CD4-positive, alpha-beta T cell treated with Interleukin-1 beta for 1 hour (primary cell): Measurements from ENCODE around the gene HABP2.

ENCODE experiments used
- DNase-seq, 2 donors: peaks; one replicate each; pipeline ENCODE4 v3.0.0-alpha.2; 2020 to 2022

HABP2 gene

DNA sequence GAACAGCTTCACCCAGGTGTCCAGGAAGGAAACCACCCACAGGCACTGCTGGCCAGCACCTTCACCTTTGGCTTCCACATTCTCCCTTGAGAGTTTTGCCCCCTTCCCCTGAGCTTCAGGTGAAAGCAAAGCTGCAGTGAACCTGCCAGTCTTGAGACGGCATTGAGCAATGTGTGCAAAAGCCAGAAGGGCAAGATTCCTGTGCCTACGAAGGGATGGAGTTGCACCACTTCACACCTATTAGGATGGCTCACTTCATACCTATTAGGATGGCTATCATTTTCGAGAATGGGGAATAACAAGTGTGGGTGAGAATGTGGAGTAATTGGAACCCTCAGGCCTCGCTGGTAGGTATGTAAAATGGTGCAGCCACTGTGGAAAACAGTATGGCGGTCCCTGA lies 7.2 kb downstream of the HABP2 start:
- DNase-seq = no peak

DNA sequence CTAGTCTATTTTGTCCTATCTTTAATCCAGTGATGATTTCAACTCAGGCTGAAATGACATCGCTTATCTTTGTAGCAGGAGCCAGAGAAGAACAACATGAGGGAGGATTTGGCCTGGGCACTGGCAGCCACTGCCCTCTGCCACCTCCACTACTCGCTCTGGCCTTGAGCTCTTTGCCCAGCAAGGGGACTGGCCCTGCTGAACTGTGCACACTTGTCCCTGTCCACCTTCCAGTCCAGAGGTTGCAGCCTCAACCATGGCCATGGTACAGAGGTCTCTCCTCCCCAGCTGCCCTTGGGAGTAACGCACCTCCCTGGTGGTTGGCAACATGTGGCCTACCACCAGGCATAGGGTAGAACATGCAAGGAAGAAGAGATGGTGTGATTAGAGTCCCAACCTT lies 8.4 kb downstream of the HABP2 start:
- no peak for DNase-seq

DNA sequence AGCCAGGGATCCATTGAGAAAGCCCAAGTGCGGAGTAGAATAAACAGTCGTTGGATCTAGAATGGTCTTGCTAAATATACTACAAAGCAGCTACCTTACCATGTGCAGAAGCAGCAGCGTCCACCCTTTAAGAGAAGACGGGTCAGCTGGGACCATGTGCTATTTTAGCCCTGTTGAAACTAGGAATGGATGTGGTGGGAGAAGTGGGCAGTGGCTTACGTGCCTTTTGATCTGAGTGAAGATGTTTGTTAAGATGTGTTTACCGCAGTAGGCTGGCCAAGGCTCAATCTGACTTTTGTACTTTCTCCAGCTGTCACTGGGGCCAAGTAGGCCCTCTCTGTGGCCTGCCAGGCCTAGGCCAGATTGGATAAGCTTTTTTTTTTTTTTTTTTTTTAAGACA lies 9.2 kb downstream of the HABP2 start:
- DNase-seq = no peak

DNA sequence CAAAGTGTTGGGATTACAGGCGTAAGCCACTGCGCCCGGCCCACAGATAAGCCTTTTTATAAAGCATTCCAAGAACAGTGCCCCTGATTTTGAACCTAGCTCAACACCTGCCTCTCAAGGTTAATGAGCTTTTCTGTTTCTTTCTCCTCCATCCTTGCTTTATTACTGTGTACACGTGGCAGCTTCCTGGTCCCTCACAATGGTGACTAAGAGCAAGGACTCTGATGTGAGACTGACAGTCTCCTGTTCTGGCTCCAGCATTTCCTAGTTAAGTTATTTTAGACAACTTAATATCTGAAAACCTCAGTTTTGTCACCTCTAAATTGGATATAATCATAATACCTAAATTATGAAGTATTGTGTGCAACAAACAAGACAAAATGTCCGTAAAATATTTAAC lies 9.9 kb downstream of the HABP2 start:
- no peak for DNase-seq

DNA sequence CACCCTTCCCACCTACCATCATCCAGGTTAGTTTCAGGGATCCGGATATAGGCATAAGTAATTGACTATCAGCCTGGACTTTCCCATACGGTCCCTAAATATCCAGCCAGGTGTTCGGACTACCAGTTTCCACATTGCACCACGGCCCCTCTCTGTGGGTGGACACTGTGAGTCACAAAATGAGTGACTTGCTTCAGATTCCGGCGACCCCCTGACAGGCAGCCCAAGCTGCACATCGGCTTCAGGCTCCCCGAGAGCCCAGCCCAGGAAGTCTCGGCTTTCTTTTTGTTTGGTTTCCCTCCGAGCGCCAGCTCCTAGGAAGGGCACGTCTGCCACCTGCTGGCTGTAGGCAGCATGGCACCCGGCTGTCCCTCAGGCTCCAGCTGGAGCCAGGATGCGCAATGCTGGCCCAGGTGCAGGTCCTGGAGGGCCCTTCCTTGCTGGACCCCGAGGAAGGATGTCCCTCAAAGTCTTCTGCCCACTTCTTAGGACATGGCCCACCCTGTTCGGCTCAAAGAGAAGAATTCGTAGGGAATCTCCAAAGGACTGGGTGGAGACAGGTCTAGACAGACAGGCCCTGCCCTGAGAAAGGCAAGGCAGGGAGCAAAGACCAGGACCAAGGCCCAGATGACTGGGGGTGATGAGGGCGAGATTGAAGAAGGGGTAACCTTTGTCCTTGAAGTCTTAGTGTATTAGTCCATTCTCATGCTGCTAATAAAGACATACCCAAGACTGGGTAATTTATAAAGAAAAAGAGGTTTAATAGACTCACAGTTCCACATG lies 10.6 kb downstream of the HABP2 start:
- peak; percentile 54 to 57 for DNase-seq

DNA sequence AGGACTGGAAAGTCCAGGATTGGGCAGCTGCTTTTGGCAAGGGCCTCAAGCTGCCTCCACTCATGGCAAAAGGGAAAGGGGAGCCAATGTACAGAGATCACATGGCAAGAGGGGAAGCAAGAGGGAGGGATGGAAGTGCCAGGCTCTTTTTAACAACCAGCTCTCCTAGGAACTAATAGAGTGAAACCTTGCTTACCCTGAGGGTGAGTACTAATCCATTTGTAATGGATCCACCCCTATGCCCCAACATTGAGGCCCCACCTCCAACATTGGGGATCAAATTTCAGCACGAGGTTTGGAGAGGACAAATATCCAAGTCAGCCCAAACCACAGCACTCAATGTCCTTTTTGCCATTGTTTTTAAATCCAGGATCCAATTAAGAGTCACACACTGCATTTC lies 12.5 kb downstream of the HABP2 start:
- DNase-seq = no peak

DNA sequence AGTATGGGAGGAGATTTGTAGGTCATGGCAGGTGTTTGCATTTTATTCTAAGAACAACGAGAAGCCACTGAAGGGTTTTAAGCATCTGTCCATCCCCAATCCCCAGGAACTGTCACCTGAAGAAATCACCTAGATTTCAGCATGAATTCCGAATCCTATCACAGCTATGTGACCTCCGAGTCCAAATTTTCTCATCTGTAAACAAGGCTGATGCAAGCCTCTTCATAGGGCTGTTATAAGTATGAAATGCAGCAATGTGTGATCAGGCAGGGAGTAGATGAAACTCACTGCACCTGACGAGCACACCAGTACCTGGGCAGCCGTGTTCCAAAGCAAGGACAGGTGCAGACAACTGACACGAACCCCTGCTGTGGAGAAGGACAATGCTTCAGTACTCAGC lies 14.0 kb downstream of the HABP2 start:
- no peak for DNase-seq

DNA sequence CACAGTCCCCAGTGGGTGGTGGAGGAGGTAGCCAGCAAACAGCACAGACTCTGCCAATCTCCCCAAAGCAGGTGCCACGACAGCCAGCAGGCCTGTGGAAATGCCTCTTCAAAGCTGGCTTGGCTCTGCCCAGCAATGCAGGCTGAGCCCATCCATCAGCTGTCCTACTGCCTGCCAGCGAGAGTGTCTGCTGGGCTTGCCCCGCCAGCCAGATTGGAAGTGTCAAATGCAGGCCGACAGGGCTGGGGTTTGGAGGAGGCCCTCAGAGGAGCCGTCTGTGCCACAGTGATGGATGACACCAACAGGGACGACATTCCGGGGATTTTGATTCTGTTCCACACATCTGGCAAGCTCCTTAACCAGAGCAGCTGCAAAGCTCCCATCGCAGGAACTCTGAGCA lies 16.7 kb downstream of the HABP2 start:
- no peak for DNase-seq

DNA sequence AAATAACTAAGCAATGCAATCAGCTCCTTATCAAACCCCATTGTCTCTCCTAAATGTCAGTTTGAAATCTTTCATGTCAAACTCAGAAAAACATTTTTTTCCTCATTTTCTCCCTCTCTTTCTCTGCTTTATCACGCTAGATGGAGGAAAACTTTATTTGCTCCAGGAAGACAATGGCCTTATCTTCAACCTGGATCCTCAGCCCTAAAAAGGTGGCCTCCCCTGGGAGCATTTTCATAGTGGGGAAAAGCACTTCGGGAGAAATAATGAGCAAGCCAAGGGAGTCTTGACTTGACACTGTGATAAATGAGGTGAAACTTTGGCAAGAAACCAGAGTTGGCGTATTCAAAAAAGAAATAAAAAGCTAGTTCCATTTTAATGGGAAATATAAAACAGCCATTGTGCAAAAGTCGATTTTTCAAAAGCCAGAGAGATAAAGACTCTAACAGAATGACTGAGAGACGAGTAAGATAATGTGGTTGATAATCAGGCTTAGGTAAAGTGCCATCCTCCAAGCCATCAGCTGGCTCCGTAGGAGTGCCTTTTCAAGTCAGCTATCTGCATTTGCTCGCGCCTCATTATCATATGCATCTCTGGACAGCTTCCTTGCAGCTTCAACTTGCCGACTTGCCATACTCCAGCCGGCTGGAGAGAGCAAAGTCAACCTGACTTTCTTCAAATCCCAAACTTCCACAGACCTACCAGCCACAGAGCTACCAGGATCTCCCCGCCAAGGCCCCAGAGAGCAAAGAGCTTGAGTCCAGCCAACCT lies 19.9 kb downstream of the HABP2 start:
- no peak for DNase-seq

DNA sequence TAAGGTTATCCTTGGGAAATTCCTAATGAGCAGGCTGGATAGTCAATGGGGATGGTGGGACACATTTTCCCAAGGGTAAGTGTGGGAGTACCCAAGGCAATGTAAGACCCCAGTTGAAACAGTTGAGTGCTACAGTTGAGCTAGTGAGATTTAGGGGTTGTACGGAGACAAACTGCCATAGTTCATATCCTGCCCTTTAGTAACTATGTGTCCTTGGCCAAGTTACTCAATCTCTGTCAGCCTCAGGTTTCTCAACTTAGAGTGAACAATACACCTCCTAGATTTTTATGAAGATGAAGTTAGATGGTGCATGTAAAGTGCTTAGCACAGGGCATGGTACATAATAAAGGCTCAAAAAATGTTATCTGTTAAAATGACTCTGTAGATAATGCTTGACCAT lies 20.5 kb downstream of the HABP2 start:
- DNase-seq = no peak

DNA sequence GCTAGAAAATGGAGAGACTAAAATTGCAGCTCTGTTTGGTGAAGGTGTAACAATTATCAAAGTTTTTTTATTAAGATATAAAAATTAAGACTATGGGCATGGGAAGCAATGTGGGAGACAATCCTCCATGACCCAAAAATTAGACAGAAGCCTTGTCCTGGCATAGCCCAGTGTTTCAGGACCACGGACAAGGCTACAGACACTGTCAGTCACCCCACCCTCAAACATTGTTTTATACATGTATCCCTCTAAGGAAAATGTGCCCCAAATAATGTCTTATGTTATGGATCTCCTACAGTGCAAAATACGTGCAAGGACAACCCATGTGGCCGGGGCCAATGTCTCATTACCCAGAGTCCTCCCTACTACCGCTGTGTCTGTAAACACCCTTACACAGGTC lies 24.0 kb downstream of the HABP2 start:
- no peak for DNase-seq

DNA sequence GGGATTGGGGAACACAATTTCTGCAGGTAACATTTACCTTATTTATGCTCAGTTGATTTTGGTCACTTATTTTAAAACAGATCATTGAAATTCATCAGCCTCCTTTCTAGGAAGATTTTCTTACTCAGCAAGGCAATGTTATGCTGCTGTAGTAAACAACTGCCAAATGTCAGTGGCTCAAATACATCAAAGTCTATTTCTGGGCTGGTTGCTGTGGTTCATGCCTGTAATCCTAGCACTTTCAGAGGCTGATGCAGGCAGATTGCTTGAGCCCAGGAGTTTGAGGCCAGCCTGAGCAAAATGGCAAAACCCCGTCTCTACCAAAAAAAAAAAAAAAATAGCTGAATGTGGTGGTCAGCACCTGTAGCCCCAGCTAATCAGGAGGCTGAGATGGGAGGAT lies 25.9 kb downstream of the HABP2 start:
- no peak for DNase-seq

DNA sequence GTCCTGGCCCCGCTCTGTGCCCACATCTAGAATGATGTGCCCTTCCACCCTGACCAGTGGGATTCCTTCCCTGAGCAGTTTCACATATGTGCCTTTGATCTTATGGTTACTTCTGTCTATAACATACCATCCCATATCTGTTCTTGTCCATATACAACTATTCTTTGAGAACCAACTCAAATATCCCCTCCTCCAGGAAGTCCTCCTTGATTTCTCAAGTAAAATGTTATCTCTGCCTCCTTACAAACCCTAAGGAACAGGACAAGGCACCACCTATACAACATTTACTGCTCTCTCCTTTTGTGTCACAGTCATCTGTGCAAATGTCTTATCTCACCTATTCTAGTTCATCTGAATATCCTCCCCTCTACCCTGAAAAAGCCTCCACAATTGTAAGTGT lies 28.2 kb downstream of the HABP2 start:
- no peak for DNase-seq

DNA sequence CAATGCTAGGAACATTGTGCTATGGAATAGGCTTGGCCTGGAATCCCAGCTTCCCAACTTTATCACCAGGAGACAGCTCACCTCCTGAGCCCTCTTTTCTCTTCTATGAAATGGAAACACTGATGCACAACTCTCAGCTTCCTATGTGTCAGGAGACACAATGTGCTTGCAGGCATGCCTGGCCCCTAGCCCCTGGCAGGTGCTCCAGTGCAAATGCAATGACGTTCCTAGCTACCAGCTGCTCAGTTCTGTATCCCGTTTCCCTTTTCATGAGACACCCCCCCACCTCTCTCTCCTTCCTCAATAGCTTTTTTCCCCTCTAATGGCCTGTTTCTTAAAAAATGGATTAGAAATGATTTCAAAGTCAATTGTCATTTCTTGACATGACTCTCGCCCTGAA lies 30.7 kb downstream of the HABP2 start:
- no peak for DNase-seq

DNA sequence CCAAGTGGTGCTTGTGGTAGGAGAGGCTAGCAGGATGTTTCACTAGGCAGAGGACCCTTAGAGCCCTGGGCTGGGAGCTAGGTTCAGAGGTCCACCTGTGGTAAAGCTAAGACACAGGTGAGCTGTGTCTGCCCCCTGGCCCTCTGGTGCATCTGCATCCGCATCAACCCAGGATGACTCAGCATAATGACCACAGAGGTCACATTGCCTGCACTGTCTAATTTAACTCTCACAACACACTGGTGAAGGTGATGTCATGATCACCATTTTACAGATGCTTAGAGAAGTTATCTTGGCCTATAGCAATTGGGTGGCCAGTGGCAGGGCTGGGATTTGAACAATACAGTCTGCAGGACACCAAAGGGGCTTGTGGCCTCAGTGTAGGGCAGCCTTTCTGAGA lies 33.1 kb downstream of the HABP2 start:
- DNase-seq = no peak

DNA sequence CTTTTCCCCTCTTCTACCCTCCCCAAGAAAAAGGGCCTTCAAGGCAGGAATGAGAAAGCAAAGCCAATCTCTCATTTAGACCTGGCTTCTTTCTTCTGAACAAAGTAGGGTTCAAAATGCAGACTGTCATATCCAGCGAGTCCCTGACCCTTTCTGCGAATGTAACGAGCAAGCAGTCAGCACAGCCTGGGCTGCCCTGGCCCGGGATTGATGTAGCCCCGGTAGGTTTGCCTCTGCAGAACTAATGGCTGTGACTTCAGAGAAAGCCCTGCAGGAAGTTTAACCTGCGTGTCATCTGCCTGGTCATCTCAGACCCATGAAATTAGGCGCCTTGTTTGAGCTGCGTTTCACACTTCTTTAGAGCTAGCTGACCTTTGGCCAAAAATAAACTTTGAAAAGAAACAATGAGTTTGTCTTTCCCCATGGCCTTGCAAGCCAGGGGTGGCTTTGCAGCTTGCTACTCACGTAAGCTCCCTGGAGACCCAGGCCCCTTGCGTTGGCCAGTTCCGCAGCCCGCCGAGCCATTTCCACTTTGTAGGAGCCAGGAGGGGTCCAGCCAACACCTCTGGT lies 36.4 kb downstream of the HABP2 start:
- DNase-seq = no peak

DNA sequence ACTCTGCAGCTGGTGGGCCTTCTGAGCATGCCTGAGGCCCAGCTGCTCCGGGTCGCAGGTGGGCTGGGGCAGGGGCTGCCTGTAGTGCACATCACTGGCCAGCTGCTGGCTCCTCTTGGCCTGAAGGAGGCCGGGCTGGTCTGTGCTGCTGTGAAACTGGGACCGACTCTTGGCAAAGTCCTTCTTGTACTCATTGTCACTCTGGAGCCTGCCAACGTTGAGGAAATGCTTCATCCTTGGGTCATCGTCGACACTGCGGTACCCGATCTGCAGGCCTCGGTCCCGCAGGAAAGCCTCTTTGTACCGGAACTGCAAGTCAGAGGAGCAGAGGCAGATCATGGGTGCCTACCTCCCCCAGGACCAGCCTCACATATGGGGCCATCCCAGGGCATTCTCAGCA lies 37.7 kb downstream of the HABP2 start:
- no peak for DNase-seq

DNA sequence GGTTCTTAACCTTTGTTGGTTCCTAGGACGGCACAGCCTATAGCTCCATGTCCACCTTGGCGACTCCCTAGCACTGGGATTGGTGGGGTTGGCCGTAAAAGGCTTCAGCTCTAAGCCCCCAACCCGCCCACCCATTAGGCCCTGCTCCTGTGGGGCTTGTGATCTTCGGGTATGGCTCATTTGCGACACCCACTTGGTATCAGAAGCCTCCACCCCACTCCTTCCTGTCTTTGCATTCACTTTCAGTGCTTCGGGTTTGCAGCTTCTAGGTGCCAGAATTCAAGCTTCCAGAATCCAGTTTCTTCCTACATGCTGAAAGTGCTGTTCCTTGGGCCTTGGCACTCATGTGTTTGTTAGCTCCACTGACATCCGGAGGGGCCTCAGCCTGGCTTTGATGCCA lies 39.5 kb downstream of the HABP2 start:
- DNase-seq = no peak

DNA sequence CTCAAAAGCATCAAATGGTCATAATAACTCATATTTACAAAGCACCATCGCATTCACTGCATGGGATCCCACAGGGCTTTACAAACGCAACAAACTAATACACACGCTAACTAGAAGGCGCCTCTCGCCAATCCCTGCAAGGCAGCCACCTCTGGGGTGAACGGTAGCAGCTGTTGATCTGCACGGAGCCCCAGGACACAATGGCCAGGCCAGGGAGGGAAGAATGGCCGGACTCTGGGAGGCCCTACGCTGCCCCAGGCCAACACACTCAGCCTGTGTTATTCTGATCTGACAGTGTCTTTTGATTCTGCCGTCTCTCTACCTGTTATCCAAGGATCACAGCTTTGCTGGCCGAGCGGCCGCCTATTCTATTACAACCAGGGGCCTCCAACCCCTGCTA lies 41.8 kb downstream of the HABP2 start:
- no peak for DNase-seq

DNA sequence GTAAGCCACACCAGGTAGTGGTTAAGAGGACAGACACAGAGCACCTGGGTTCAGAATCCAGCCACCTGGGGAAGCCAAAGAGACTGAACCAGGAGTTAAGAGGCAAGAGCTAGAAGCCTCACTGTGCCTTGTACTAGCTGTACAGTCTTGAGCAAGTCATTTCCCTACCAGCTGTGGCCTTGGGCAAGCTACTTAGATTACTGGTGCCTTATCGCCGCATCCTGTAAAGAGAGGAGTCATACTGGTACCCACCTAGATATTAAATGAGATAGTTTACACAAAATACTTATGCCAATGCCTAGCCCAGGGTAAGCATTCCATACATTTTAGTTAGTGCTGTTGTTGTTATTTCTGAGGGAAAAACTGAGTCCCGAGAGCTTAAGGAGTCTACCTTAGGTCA lies 47.7 kb downstream of the HABP2 start:
- no peak for DNase-seq

DNA sequence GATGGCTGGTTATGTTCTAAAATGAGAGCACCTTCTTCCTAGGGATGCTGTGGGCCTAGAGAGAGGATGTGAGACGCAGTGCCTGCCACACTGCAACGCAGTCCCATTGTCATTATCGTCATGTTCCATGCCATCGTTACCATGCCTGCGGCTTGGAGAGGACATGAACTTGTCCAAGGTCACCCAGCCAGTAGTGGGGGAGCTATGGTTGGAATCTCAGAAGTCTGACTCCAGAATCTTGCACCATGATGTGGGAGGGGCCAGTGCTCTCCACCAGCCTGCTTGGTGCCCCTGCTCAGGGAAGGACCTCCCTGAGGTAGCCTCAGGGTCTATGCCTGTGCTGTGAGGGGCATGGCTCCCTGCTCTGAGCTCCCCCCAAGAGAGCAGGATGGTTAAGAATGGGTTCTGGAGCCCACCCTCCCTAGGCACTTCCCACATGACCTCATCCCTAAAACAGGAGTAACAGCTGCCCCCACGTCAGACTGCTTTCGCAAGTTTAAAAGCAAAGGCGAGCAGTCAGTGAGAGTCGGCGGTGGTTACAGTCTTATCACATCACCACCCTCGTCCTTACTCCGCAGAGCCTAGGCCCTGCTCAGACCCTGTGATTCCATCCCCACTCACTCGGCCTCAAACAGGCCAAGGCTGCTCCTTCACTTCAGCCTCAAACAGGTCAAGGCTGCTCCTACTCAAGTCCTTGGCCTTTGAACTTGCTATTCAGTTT lies 50.4 kb downstream of the HABP2 start:
- DNase-seq = no peak

DNA sequence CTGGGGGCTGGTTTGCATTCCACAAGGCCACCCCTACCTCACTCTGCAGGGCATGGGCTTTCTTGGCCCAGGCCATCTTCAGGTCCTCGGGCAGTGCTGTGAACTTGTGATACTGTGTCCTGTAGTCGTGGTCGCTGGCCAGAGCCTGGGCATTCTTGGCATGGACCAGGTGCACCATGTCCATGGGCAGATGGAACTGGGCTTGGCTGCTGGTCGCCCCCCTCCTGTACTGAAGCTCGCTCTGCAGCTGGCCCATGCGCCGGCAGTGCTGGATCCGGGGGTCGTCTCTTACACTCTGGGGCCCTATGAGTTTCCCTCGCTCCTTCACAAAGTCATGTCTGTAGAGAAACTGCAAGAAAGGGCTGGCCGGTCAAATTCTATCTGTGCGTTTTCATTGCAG lies 51.7 kb downstream of the HABP2 start:
- no peak for DNase-seq

DNA sequence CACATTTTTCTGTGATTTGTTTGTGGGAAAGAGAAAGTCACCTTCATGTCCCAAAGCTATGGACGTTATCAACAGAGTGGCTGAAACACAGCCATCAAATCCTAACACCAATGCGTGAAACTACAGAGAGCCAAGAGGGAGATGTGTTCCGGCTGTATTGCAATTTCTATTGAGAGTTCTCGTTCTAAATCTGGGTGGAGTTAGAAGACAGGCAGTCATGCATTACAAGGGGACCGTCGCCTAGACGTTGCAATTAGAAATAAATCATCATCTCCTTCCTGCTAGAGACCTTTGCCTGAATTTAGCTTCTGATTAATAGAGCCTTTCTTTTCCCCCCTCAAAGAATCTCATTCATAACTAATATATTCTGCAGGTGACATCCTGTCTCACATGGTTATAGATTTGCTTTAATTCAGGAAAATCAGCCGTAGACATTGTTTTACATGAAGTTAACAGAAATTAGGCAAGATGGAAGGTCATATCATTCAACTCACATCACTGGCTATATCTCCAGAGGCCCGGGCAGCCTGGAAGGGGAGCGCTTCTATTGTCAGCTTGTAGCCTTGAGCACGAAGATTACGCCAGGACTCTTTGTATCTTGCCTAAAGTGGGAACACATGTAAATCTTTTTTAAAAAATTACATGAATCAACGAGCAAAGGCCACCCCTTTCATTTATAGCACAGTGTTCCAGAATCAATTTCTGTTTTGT lies 52.6 kb downstream of the HABP2 start:
- no peak for DNase-seq
